CD14-positive monocyte (primary cell): ENCODE data around the gene KCNMA1. TPM values are rescaled to one million over a fixed set of nuclear protein-coding genes. Genes with fewer than 3 reads are reported as not detected.

Experiments used
- DNase-seq, 3 donors: peaks; one replicate each; pipeline ENCODE4 v3.0.0-alpha.2; 2011 to 2022
- H2AFZ ChIP-seq: 2 replicates; pipeline ENCODE4 v1.6.0; 2012; ENCODE audit warnings: mild to moderate bottlenecking, low read depth, low read length, inconsistent platforms; ENCODE audit not compliant: insufficient read depth, poor library complexity, severe bottlenecking
- H3K27ac ChIP-seq, 2 donors: 1 replicate in 1 of 2; 2 replicates in 1 of 2; pipeline ENCODE4 v1.5.1; 2012 to 2013; ENCODE audit warnings: low read length in 2 of 2, control low read depth in 1 of 2, inconsistent platforms in 1 of 2, low read depth in 1 of 2, mild to moderate bottlenecking in 1 of 2
- H3K27me3 ChIP-seq, 2 donors: one replicate each; pipeline versions ENCODE4 v1.6.0 to v1.6.1; 2011 to 2013; ENCODE audit warnings: low read length in 2 of 2; ENCODE audit not compliant: control insufficient read depth in 2 of 2, insufficient read depth in 2 of 2
- H3K36me3 ChIP-seq, 2 donors: replicated peaks in 1 of 2; 1 replicate in 1 of 2; 2 replicates in 1 of 2; pipeline versions ENCODE4 v1.5.1 to v1.6.1; 2012 to 2013; ENCODE audit warnings: low read length in 2 of 2, control low read depth in 1 of 2, inconsistent platforms in 1 of 2, mild to moderate bottlenecking in 1 of 2; ENCODE audit not compliant: insufficient read depth in 2 of 2, control insufficient read depth in 1 of 2
- H3K4me1 ChIP-seq, 2 donors: 1 replicate in 1 of 2; 2 replicates in 1 of 2; pipeline versions ENCODE4 v1.5.1 to v1.6.1; 2012 to 2013; ENCODE audit warnings: low read length in 2 of 2, control low read depth in 1 of 2, inconsistent platforms in 1 of 2, mild to moderate bottlenecking in 1 of 2, moderate library complexity in 1 of 2; ENCODE audit not compliant: insufficient read depth in 2 of 2, control insufficient read depth in 1 of 2
- H3K4me2 ChIP-seq: replicated peaks from 2 replicates; pipeline ENCODE3; 2012; ENCODE audit warnings: low read length, moderate library complexity, mild to moderate bottlenecking; ENCODE audit not compliant: poor library complexity, severe bottlenecking; ENCODE audit errors: extremely low read depth
- H3K4me3 ChIP-seq, 3 experiments: fragments of 200-600 bp in 1 of 3; sonication (generic) in 1 of 3; replicated peaks in 1 of 3; 1 replicate in 2 of 3; 2 replicates in 1 of 3; pipeline ENCODE4 v1.5.1; 2011 to 2013; ENCODE audit warnings: low read length in 3 of 3, mild to moderate bottlenecking in 3 of 3, control low read depth in 2 of 3, low read depth in 2 of 3, inconsistent platforms in 1 of 3, moderate library complexity in 1 of 3
- H3K79me2 ChIP-seq: 2 replicates; pipeline ENCODE4 v1.6.0; 2012; ENCODE audit warnings: mild to moderate bottlenecking, control low read depth, inconsistent platforms, low read length, moderate library complexity; ENCODE audit not compliant: insufficient read depth
- H3K9ac ChIP-seq: 2 replicates; pipeline ENCODE4 v1.6.0; 2017; ENCODE audit warnings: low read length, mild to moderate bottlenecking; ENCODE audit not compliant: insufficient read depth, poor library complexity, severe bottlenecking
- H3K9me3 ChIP-seq, 2 donors: replicated peaks in 1 of 2; 1 replicate in 1 of 2; 2 replicates in 1 of 2; pipeline versions ENCODE4 v1.5.1 to v1.6.1; 2012 to 2013; ENCODE audit warnings: low read length in 2 of 2, control low read depth in 1 of 2; ENCODE audit not compliant: control insufficient read depth in 1 of 2, insufficient read depth in 1 of 2
- H4K20me1 ChIP-seq: 2 replicates; pipeline ENCODE4 v1.6.0; 2012; ENCODE audit warnings: mild to moderate bottlenecking, low read length, control low read depth, moderate library complexity; ENCODE audit not compliant: insufficient read depth
- H3K27ac Mint-ChIP-seq, 7 donors: one replicate each; pipeline ENCODE4 v1.8.0; 2020; ENCODE audit warnings: mild to moderate bottlenecking in 7 of 7, mixed read lengths in 7 of 7, moderate library complexity in 6 of 7, inconsistent platforms in 2 of 7
- H3K27me3 Mint-ChIP-seq, 3 donors: one replicate each; pipeline ENCODE4 v1.8.0; 2021 to 2022; ENCODE audit warnings: low read depth in 3 of 3, mild to moderate bottlenecking in 3 of 3, mixed read lengths in 3 of 3, moderate library complexity in 3 of 3, inconsistent platforms in 1 of 3
- H3K36me3 Mint-ChIP-seq, 2 donors: one replicate each; pipeline ENCODE4 v1.8.0; 2020; ENCODE audit warnings: mixed read lengths in 2 of 2, inconsistent platforms in 1 of 2, mild to moderate bottlenecking in 1 of 2
- H3K4me1 Mint-ChIP-seq: one replicate; pipeline ENCODE4 v1.8.0; 2020; ENCODE audit warnings: mild to moderate bottlenecking, mixed read lengths
- H3K4me3 Mint-ChIP-seq, 2 donors: one replicate each; pipeline ENCODE4 v1.8.0; 2020; ENCODE audit warnings: mild to moderate bottlenecking in 2 of 2, mixed read lengths in 2 of 2, moderate library complexity in 1 of 2
- H3K9me3 Mint-ChIP-seq, 7 donors: one replicate each; pipeline ENCODE4 v1.8.0; 2020 to 2022; ENCODE audit warnings: mixed read lengths in 7 of 7, mild to moderate bottlenecking in 6 of 7, moderate library complexity in 6 of 7, inconsistent platforms in 2 of 7
- WGBS: methylation state at CpG from one replicate; pipeline ENCODE4 v1.1.5; 2013; ENCODE audit warnings: missing lambda C conversion rate; ENCODE audit not compliant: insufficient coverage; 5-methylcytosine and 5-hydroxymethylcytosine counted together
- intact Hi-C, 2 donors: fragments of 100-400 bp; cut with micrococcal nuclease; formaldehyde crosslinking; loops; one replicate each; pipeline versions ENCODE4 v1.15.0 to v1.15.1; 2023
- polyA plus RNA-seq, 3 donors: library from polyadenylated mRNA; depleted of rRNA in 1 of 3; unstranded in 2 of 3; stranded (reverse) in 1 of 3; fragments of 300-500 nt in 2 of 3; fragments of >200 nt in 1 of 3; fragmentation: Illumina TruSeq in 2 of 3; gene quantifications; 1 replicate in 2 of 3; 2 replicates in 1 of 3; pipeline ENCODE4 v1.2.3, GENCODE V29; 2012 to 2021
- TF ChIP-seq, protein P1 (sequence below): fragments of 200-600 bp; IDR thresholded peaks from one replicate; pipeline ENCODE4 v1.8.0; 2022; ENCODE audit warnings: antibody characterized with exemption, mild to moderate bottlenecking

KCNMA1 gene
- polyA plus RNA-seq, 3 donors, result 0.11 to 1.0 TPM; not detected in 1

DNA sequence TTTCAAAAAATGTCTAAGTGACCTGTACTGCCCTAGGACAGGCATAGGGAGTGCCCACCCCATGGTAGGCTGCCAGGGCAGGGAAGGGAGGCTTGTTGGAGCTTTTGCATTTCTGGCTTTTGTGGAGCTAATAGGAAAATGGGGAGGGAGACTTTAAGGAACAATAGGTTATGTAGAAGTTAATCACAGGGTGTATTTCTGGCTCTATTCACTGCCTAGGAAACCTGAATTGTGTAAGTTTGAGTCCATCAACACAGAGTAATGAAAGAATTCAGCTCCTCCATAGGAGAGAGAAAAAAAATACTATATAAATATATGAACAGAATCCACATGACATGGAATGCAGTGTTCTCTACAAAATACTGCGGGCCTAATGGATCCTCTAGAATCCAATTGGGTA, 661.5 kb downstream of the KCNMA1 start:
- no peaks in the 10 kb centered on the region for H3K36me3 ChIP-seq
- 100% methylated on average over 1 of the region's 1 CpG for WGBS

DNA sequence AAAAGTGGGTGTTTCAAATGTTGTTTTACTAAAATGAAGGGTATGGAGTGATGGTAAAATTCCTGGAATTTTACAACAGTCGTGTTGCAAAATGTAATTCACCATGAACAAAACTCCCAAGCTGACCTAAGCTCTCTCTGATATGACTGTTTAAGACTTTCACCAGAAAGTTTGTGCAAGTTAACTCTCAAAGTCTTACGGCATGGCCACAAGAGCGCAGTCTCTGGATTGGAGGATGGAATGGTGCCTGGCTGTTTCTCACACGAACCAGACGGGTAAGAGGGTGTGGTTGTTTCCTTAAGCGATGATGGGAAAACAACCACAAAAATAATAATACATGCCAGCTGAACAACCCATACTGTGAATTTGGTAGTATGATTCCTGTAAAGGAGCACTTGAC, 662.5 kb downstream of the KCNMA1 start:
- H3K9ac ChIP-seq, result no peak overlapping the region
- H3K4me2 ChIP-seq, result no peak overlapping the region
- Mint-ChIP-seq H3K27ac (peak overlapping the region in 1 of 7 donors; percentile 57), H3K9me3 (no peaks in the 10 kb centered on the region), H3K4me3 (no peak overlapping the region), H3K27me3 (peaks cover 2 to 9% (median 6%) of the 10 kb centered on the region in 3 donors), H3K4me1 (no peaks in the 10 kb centered on the region), H3K36me3 (no peaks in the 10 kb centered on the region)
- H4K20me1 ChIP-seq, result no peaks in the 10 kb centered on the region
- no peaks in the 10 kb centered on the region for H3K4me1 ChIP-seq
- no peaks in the 10 kb centered on the region for H3K9me3 ChIP-seq
- H3K79me2 ChIP-seq, result no peaks in the 10 kb centered on the region
- peaks cover 0 to 3% of the 10 kb centered on the region in 2 donors for H3K27me3 ChIP-seq
- 100% methylated on average over 2 of the region's 6 CpGs for WGBS
- no peaks in the 10 kb centered on the region for H3K36me3 ChIP-seq
- DNase-seq, result no peak
- no peak overlapping the region for H3K4me3 ChIP-seq
- no peak overlapping the region for H3K27ac ChIP-seq
- no peak overlapping the region for H2AFZ ChIP-seq
- TF ChIP-seq, protein P1, sequence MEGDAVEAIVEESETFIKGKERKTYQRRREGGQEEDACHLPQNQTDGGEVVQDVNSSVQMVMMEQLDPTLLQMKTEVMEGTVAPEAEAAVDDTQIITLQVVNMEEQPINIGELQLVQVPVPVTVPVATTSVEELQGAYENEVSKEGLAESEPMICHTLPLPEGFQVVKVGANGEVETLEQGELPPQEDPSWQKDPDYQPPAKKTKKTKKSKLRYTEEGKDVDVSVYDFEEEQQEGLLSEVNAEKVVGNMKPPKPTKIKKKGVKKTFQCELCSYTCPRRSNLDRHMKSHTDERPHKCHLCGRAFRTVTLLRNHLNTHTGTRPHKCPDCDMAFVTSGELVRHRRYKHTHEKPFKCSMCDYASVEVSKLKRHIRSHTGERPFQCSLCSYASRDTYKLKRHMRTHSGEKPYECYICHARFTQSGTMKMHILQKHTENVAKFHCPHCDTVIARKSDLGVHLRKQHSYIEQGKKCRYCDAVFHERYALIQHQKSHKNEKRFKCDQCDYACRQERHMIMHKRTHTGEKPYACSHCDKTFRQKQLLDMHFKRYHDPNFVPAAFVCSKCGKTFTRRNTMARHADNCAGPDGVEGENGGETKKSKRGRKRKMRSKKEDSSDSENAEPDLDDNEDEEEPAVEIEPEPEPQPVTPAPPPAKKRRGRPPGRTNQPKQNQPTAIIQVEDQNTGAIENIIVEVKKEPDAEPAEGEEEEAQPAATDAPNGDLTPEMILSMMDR, result no peak
- intact Hi-C loops, result no loop called here

More for the DNA sequence above, 661.5 kb downstream of the KCNMA1 start:
- no peak overlapping the region for H3K4me3 ChIP-seq
- no peak overlapping the region for H3K27ac ChIP-seq
- no peak overlapping the region for H3K4me2 ChIP-seq
- DNase-seq, result no peak
- Mint-ChIP-seq H3K9me3 (no peaks in the 10 kb centered on the region), H3K4me3 (no peak overlapping the region), H3K4me1 (no peaks in the 10 kb centered on the region), H3K36me3 (no peaks in the 10 kb centered on the region), H3K27ac (no peak overlapping the region), H3K27me3 (peaks cover 4 to 8% (median 6%) of the 10 kb centered on the region in 3 donors)
- TF ChIP-seq, protein P1, result no peak
- intact Hi-C loops, result no loop called here
- H2AFZ ChIP-seq, result no peak overlapping the region
- no peaks in the 10 kb centered on the region for H3K9me3 ChIP-seq
- H3K79me2 ChIP-seq, result no peaks in the 10 kb centered on the region
- H3K4me1 ChIP-seq, result no peaks in the 10 kb centered on the region
- no peak overlapping the region for H3K9ac ChIP-seq
- H3K27me3 ChIP-seq, result peaks cover 0 to 3% of the 10 kb centered on the region in 2 donors
- H4K20me1 ChIP-seq, result no peaks in the 10 kb centered on the region
